HG02798 (cell line): Measurements from ENCODE around the gene NCAM1.

Experiments used
- ATAC-seq: cut with Tn5 transposase; IDR thresholded peaks from one replicate; pipeline ENCODE4 v1.9.1; 2021; ENCODE audit warnings: mild to moderate bottlenecking; ENCODE audit not compliant: unreplicated experiment, poor library complexity

Gene NCAM1

DNA sequence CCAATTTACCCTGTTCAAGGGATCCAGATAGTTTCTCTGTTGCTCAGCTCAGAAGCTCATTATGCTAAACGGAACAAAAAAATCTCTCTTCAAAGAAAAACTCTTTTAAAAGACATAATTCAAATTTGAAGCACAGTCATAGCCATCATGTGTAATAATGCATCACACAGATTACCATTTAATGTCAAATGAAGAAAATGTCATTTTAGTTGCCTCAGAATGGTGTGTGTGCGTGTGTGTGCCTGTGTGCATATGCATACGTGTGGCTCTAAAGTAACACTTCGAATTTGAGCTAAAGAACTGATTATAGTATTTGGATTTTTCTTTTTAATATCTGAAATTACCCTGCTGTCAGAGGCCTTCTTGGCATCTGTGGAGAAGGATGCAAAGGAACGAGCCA, 363.0 kb downstream of the NCAM1 start:
- no peak for ATAC-seq
